GM23338 (cell line): ENCODE data around the gene FN1. TPM values are rescaled to one million over a fixed set of nuclear protein-coding genes. Genes with fewer than 3 reads are reported as not detected.

ENCODE experiments used
- ATAC-seq: fragments of 200-7000 bp; cut with Tn5 transposase; 3 replicates; pipeline ENCODE4 v1.9.1; 2020
- DNase-seq: peaks from one replicate; pipeline ENCODE4 v3.0.0-alpha.2; 2015; ENCODE audit warnings: low spot score
- H2AFZ ChIP-seq: fragments of 200-600 bp; sonication (generic); 2 replicates; pipeline ENCODE4 v1.8.0; 2016; ENCODE audit warnings: antibody characterized with exemption, mild to moderate bottlenecking, moderate library complexity
- H3F3A ChIP-seq: fragments of 200-600 bp; sonication (generic); replicated peaks from 2 replicates; pipeline ENCODE4 v1.8.0; 2017; ENCODE audit warnings: antibody characterized with exemption, mixed run types, low read depth
- H3K27ac ChIP-seq: fragments of 200-600 bp; sonication (generic); 2 replicates; pipeline ENCODE4 v1.6.1; 2016; ENCODE audit warnings: low read depth
- H3K27me3 ChIP-seq: fragments of 200-600 bp; sonication (generic); 2 replicates; pipeline ENCODE4 v1.8.0; 2016; ENCODE audit warnings: mild to moderate bottlenecking, mixed run types, moderate library complexity; ENCODE audit not compliant: insufficient read depth
- H3K36me3 ChIP-seq: fragments of 200-600 bp; sonication (generic); 2 replicates; pipeline ENCODE4 v1.8.0; 2016; ENCODE audit warnings: mild to moderate bottlenecking; ENCODE audit not compliant: insufficient read depth
- H3K4me1 ChIP-seq: fragments of 200-600 bp; sonication (generic); 2 replicates; pipeline ENCODE4 v1.8.0; 2016; ENCODE audit warnings: mild to moderate bottlenecking, moderate library complexity; ENCODE audit not compliant: insufficient read depth
- H3K4me2 ChIP-seq: fragments of 200-600 bp; sonication (generic); 2 replicates; pipeline ENCODE4 v1.7.1; 2017; ENCODE audit warnings: mixed run types
- H3K4me3 ChIP-seq: fragments of 200-600 bp; sonication (generic); 2 replicates; pipeline ENCODE4 v1.6.1; 2016; ENCODE audit warnings: mixed run types
- H3K79me2 ChIP-seq: fragments of 200-600 bp; sonication (generic); replicated peaks from 2 replicates; pipeline ENCODE4 v1.8.0; 2017; ENCODE audit warnings: mild to moderate bottlenecking; ENCODE audit not compliant: insufficient read depth
- H3K9me2 ChIP-seq: fragments of 200-600 bp; sonication (generic); 2 replicates; pipeline ENCODE4 v1.8.0; 2017; ENCODE audit not compliant: insufficient read depth
- H4K20me1 ChIP-seq: fragments of 200-600 bp; sonication (generic); replicated peaks from 2 replicates; pipeline ENCODE4 v1.8.0; 2017; ENCODE audit warnings: mild to moderate bottlenecking; ENCODE audit not compliant: insufficient read depth
- H3K27ac Mint-ChIP-seq: 2 replicates; pipeline ENCODE4 v1.8.0; 2020; ENCODE audit warnings: inconsistent platforms, mild to moderate bottlenecking, moderate library complexity, mixed read lengths
- H3K27me3 Mint-ChIP-seq: 3 replicates; pipeline ENCODE4 v1.8.0; 2022; ENCODE audit warnings: low read depth, mild to moderate bottlenecking, moderate library complexity, mixed read lengths, inconsistent platforms; ENCODE audit not compliant: insufficient read depth, poor library complexity
- H3K36me3 Mint-ChIP-seq: 3 replicates; pipeline ENCODE4 v1.8.0; 2021; ENCODE audit warnings: low read depth, mild to moderate bottlenecking, inconsistent platforms, moderate library complexity, mixed read lengths
- H3K4me1 Mint-ChIP-seq: 3 replicates; pipeline ENCODE4 v1.8.0; 2020; ENCODE audit warnings: mild to moderate bottlenecking, inconsistent platforms, mixed read lengths
- H3K4me3 Mint-ChIP-seq: 3 replicates; pipeline ENCODE4 v1.8.0; 2021; ENCODE audit warnings: moderate library complexity, mild to moderate bottlenecking, inconsistent platforms, mixed read lengths
- H3K9me3 Mint-ChIP-seq: 3 replicates; pipeline ENCODE4 v1.8.0; 2020; ENCODE audit warnings: moderate library complexity, mild to moderate bottlenecking, inconsistent platforms, mixed read lengths
- CREB1 ChIP-seq: fragments of 250-450 bp; sonication (Bioruptor Pico); IDR thresholded peaks from 2 replicates; pipeline ENCODE4 v1.5.0; 2020; ENCODE audit warnings: low read depth, mild to moderate bottlenecking, moderate library complexity
- EZH2phosphoT487 ChIP-seq: fragments of 200-600 bp; sonication (generic); IDR thresholded peaks from one replicate; pipeline ENCODE4 v1.8.1; 2018; ENCODE audit warnings: antibody characterized with exemption; ENCODE audit not compliant: unreplicated experiment
- NANOG ChIP-seq: IDR thresholded peaks from 2 replicates; pipeline ENCODE4 v1.6.1; 2016; ENCODE audit warnings: antibody characterized with exemption, borderline replicate concordance
- STAT1 ChIP-seq: IDR thresholded peaks from one replicate; pipeline ENCODE4 v1.6.1; 2016; ENCODE audit warnings: antibody characterized with exemption; ENCODE audit not compliant: unreplicated experiment
- ZNF114 ChIP-seq: fragments of 250-450 bp; sonication (Bioruptor Pico); IDR thresholded peaks from 2 replicates; pipeline ENCODE4 v1.5.0; 2020; ENCODE audit warnings: mild to moderate bottlenecking, moderate library complexity
- polyA plus RNA-seq: library from polyadenylated mRNA; unstranded; fragments of >200 nt; fragmentation: Nextera tagmentation; extraction: Ambion mirVana; gene quantifications from 2 replicates; pipeline ENCODE4 v1.2.1, GENCODE V29; 2016
- total RNA-seq: library from RNA; depleted of rRNA; stranded (reverse); fragments of >200 nt; shearing (Covaris generic); gene quantifications from 2 replicates; pipeline ENCODE4 v1.2.3, GENCODE V29; 2014
- TF ChIP-seq, protein P1 (sequence below), 2 experiments: fragments of 200-600 bp in 1 of 2; sonication (generic) in 1 of 2; conservative IDR thresholded peaks; 2 replicates each; pipeline versions ENCODE4 v1.5.1 to v1.6.1; 2016 to 2017; ENCODE audit warnings: antibody characterized with exemption in 2 of 2, low read depth in 2 of 2, mild to moderate bottlenecking in 2 of 2, moderate library complexity in 1 of 2
- TF ChIP-seq, protein P2 (sequence below): IDR thresholded peaks from one replicate; pipeline ENCODE4 v1.6.1; 2018; ENCODE audit warnings: antibody characterized with exemption; ENCODE audit not compliant: unreplicated experiment
- TF ChIP-seq, protein P3 (sequence below): fragments of 250-450 bp; sonication (Bioruptor Pico); IDR thresholded peaks from 2 replicates; pipeline ENCODE4 v1.5.0; 2020; ENCODE audit warnings: mild to moderate bottlenecking, moderate library complexity

FN1 gene
- total and polyA plus RNA-seq, 2 experiments from 2014 or later = 79.6 to 255 TPM

DNA sequence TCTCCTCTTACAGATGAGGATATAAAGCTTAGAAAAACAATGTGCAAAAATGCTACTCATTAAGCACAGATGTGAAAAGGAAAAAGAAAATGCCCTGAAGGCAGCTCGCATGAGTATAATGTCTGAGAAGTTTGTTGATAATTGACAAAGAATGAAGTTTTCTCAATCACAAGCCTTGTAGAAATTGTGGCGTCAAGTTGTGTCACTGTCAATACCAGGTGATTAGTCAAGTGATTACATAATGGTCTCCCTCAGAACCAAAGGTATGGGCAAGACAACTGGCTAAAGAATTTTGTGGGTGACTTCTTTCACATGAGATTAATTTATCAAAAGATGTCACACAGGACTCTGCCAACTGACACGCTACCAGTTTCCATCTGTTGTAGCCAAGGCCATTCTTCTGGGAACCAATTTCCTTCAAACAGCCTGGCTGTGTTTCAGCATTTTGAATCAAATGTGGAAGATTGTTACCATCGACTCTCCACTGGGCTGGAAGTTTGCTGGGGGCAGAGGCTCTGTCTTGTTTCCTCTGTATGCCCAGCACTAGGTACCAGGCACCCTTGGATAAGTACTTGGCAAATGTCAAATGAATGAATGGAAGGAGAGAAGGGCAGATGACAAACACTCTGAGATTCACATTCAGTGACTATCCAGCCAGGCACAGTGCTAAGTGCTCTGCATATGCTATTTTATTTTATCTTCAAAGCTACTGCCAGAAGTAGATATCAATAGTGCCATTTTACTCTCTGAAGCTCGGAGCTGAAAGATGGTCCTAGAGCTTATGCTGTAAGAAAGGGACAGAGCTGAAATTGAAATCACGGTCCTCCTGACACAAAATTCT, 5.9 kb upstream of the FN1 start:
- ATAC-seq (no peak), DNase-seq (no peak)
- Histone ChIP-seq H3K4me3 (no peak overlapping the region), H3K4me1 (peaks cover 11% of the 10 kb centered on the region), H3K27ac (no peak overlapping the region), H3K36me3 (no peaks in the 10 kb centered on the region), H3K27me3 (no peaks in the 10 kb centered on the region), H2AFZ (peak overlapping the region; percentile 30; the same call in 1 of the 2 replicates), H3F3A (no peaks in the 10 kb centered on the region), H3K9me2 (no peaks in the 10 kb centered on the region), H3K79me2 (no peaks in the 10 kb centered on the region), H4K20me1 (no peaks in the 10 kb centered on the region), H3K4me2 (no peak overlapping the region)
- H3K27ac Mint-ChIP-seq = no peak overlapping the region
- peaks cover 16% of the 10 kb centered on the region for H3K4me1 Mint-ChIP-seq
- no peaks in the 10 kb centered on the region for H3K36me3 Mint-ChIP-seq
- peaks cover 4% of the 10 kb centered on the region for H3K27me3 Mint-ChIP-seq
- TF ChIP-seq, protein P1, sequence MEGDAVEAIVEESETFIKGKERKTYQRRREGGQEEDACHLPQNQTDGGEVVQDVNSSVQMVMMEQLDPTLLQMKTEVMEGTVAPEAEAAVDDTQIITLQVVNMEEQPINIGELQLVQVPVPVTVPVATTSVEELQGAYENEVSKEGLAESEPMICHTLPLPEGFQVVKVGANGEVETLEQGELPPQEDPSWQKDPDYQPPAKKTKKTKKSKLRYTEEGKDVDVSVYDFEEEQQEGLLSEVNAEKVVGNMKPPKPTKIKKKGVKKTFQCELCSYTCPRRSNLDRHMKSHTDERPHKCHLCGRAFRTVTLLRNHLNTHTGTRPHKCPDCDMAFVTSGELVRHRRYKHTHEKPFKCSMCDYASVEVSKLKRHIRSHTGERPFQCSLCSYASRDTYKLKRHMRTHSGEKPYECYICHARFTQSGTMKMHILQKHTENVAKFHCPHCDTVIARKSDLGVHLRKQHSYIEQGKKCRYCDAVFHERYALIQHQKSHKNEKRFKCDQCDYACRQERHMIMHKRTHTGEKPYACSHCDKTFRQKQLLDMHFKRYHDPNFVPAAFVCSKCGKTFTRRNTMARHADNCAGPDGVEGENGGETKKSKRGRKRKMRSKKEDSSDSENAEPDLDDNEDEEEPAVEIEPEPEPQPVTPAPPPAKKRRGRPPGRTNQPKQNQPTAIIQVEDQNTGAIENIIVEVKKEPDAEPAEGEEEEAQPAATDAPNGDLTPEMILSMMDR (conservative IDR thresholded peaks at IDR 0.05; ENCODE audit: low read depth in 2 of 2) = no peak
- TF ChIP-seq CREB1 (no peak), EZH2phosphoT487 (no peak), ZNF114 (no peak), NANOG (no peak), STAT1 (no peak)
- TF ChIP-seq, protein P2, sequence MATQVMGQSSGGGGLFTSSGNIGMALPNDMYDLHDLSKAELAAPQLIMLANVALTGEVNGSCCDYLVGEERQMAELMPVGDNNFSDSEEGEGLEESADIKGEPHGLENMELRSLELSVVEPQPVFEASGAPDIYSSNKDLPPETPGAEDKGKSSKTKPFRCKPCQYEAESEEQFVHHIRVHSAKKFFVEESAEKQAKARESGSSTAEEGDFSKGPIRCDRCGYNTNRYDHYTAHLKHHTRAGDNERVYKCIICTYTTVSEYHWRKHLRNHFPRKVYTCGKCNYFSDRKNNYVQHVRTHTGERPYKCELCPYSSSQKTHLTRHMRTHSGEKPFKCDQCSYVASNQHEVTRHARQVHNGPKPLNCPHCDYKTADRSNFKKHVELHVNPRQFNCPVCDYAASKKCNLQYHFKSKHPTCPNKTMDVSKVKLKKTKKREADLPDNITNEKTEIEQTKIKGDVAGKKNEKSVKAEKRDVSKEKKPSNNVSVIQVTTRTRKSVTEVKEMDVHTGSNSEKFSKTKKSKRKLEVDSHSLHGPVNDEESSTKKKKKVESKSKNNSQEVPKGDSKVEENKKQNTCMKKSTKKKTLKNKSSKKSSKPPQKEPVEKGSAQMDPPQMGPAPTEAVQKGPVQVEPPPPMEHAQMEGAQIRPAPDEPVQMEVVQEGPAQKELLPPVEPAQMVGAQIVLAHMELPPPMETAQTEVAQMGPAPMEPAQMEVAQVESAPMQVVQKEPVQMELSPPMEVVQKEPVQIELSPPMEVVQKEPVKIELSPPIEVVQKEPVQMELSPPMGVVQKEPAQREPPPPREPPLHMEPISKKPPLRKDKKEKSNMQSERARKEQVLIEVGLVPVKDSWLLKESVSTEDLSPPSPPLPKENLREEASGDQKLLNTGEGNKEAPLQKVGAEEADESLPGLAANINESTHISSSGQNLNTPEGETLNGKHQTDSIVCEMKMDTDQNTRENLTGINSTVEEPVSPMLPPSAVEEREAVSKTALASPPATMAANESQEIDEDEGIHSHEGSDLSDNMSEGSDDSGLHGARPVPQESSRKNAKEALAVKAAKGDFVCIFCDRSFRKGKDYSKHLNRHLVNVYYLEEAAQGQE = no peak
- TF ChIP-seq, protein P3, sequence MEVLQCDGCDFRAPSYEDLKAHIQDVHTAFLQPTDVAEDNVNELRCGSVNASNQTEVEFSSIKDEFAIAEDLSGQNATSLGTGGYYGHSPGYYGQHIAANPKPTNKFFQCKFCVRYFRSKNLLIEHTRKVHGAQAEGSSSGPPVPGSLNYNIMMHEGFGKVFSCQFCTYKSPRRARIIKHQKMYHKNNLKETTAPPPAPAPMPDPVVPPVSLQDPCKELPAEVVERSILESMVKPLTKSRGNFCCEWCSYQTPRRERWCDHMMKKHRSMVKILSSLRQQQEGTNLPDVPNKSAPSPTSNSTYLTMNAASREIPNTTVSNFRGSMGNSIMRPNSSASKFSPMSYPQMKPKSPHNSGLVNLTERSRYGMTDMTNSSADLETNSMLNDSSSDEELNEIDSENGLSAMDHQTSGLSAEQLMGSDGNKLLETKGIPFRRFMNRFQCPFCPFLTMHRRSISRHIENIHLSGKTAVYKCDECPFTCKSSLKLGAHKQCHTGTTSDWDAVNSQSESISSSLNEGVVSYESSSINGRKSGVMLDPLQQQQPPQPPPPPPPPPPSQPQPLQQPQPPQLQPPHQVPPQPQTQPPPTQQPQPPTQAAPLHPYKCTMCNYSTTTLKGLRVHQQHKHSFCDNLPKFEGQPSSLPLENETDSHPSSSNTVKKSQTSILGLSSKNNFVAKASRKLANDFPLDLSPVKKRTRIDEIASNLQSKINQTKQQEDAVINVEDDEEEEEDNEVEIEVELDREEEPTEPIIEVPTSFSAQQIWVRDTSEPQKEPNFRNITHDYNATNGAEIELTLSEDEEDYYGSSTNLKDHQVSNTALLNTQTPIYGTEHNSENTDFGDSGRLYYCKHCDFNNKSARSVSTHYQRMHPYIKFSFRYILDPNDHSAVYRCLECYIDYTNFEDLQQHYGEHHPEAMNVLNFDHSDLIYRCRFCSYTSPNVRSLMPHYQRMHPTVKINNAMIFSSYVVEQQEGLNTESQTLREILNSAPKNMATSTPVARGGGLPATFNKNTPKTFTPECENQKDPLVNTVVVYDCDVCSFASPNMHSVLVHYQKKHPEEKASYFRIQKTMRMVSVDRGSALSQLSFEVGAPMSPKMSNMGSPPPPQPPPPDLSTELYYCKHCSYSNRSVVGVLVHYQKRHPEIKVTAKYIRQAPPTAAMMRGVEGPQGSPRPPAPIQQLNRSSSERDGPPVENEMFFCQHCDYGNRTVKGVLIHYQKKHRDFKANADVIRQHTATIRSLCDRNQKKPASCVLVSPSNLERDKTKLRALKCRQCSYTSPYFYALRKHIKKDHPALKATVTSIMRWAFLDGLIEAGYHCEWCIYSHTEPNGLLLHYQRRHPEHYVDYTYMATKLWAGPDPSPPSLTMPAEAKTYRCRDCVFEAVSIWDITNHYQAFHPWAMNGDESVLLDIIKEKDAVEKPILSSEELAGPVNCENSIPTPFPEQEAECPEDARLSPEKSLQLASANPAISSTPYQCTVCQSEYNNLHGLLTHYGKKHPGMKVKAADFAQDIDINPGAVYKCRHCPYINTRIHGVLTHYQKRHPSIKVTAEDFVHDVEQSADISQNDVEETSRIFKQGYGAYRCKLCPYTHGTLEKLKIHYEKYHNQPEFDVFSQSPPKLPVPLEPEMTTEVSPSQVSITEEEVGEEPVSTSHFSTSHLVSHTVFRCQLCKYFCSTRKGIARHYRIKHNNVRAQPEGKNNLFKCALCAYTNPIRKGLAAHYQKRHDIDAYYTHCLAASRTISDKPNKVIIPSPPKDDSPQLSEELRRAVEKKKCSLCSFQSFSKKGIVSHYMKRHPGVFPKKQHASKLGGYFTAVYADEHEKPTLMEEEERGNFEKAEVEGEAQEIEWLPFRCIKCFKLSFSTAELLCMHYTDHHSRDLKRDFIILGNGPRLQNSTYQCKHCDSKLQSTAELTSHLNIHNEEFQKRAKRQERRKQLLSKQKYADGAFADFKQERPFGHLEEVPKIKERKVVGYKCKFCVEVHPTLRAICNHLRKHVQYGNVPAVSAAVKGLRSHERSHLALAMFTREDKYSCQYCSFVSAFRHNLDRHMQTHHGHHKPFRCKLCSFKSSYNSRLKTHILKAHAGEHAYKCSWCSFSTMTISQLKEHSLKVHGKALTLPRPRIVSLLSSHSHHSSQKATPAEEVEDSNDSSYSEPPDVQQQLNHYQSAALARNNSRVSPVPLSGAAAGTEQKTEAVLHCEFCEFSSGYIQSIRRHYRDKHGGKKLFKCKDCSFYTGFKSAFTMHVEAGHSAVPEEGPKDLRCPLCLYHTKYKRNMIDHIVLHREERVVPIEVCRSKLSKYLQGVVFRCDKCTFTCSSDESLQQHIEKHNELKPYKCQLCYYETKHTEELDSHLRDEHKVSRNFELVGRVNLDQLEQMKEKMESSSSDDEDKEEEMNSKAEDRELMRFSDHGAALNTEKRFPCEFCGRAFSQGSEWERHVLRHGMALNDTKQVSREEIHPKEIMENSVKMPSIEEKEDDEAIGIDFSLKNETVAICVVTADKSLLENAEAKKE (CRISPR knock-in tag) = no peak
- H3K4me3 Mint-ChIP-seq = no peak overlapping the region
- no peaks in the 10 kb centered on the region for H3K9me3 Mint-ChIP-seq
